SK-N-SH (cell line): ENCODE results near the gene LINC00305. TPM values are rescaled to one million over a fixed set of nuclear protein-coding genes. Genes with fewer than 3 reads are reported as not detected.

Experiments used
- CTCF ChIA-PET: fragments of 300-600, 350-600 bp; formaldehyde crosslinking; extraction: SDS; loops from one replicate; lab custom pipeline; 2021; lab: Yijun Ruan, JAX
- POLR2A ChIA-PET: fragments of 350-600 bp; sonication (Branson Sonifier 250); formaldehyde crosslinking; extraction: SDS; loops from one replicate; lab custom pipeline; 2020; ENCODE audit warnings: antibody characterized with exemption, inconsistent platforms; lab: Yijun Ruan, JAX
- DNase-seq: peaks from one replicate; pipeline ENCODE4 v3.0.0; 2012
- H2AFZ ChIP-seq: fragments of 200-600 bp; sonication (generic); 2 replicates; pipeline ENCODE4 v1.8.1; 2016; ENCODE audit warnings: antibody characterized with exemption, mild to moderate bottlenecking, low read depth
- H3F3A ChIP-seq: fragments of 200-600 bp; sonication (generic); replicated peaks from 2 replicates; pipeline ENCODE3; 2016; ENCODE audit warnings: antibody characterized with exemption, mild to moderate bottlenecking; ENCODE audit not compliant: insufficient read depth
- H3K27ac ChIP-seq, 2 experiments: fragments of 200-500 bp in 1 of 2; fragments of 200-600 bp in 1 of 2; sonication (Bioruptor generic) in 1 of 2; sonication (generic), shearing (Covaris generic) in 1 of 2; 2 replicates each; pipeline versions ENCODE4 v1.5.1 to v1.6.1; 2014 to 2016; ENCODE audit warnings: low read depth in 2 of 2, inconsistent platforms in 1 of 2, low read length in 1 of 2, mild to moderate bottlenecking in 1 of 2, mixed read lengths in 1 of 2
- H3K27me3 ChIP-seq: fragments of 200-600 bp; sonication (generic), shearing (Covaris generic); 2 replicates; pipeline ENCODE4 v1.6.1; 2016; ENCODE audit warnings: mixed run types; ENCODE audit not compliant: insufficient read depth
- H3K36me3 ChIP-seq, 2 experiments: fragments of 200-500 bp in 1 of 2; fragments of 200-600 bp in 1 of 2; sonication (Bioruptor generic) in 1 of 2; sonication (generic) in 1 of 2; replicated peaks in 1 of 2; 2 replicates each; pipeline versions ENCODE3 to v1.5.1; 2014 to 2016; ENCODE audit warnings: low read length in 1 of 2, mild to moderate bottlenecking in 1 of 2; ENCODE audit not compliant: insufficient read depth in 2 of 2, control insufficient read depth in 1 of 2
- H3K4me1 ChIP-seq, 2 experiments: fragments of 200-500 bp in 1 of 2; fragments of 200-600 bp in 1 of 2; sonication (Bioruptor generic) in 1 of 2; sonication (generic), shearing (Covaris generic) in 1 of 2; 2 replicates each; pipeline versions ENCODE4 v1.5.1 to v1.6.1; 2014 to 2016; ENCODE audit warnings: low read depth in 1 of 2, low read length in 1 of 2, mixed run types in 1 of 2; ENCODE audit not compliant: insufficient read depth in 2 of 2, control insufficient read depth in 1 of 2
- H3K4me2 ChIP-seq: fragments of 200-600 bp; sonication (generic), shearing (Covaris generic); 2 replicates; pipeline ENCODE4 v1.6.1; 2017; ENCODE audit warnings: mixed run types
- H3K4me3 ChIP-seq, 2 experiments: fragments of 200-500 bp in 1 of 2; fragments of 200-600 bp in 1 of 2; sonication (Bioruptor generic) in 1 of 2; sonication (generic), shearing (Covaris generic) in 1 of 2; 2 replicates each; pipeline versions ENCODE4 v1.5.1 to v1.8.1; 2014 to 2016; ENCODE audit warnings: low read depth in 2 of 2, inconsistent platforms in 1 of 2, low read length in 1 of 2, mild to moderate bottlenecking in 1 of 2, mixed read lengths in 1 of 2, moderate library complexity in 1 of 2
- H3K79me2 ChIP-seq: fragments of 200-600 bp; sonication (generic); 2 replicates; pipeline ENCODE4 v1.8.1; 2017; ENCODE audit warnings: mild to moderate bottlenecking; ENCODE audit not compliant: insufficient read depth
- H3K9ac ChIP-seq: fragments of 200-600 bp; sonication (generic); 2 replicates; pipeline ENCODE4 v1.6.1; 2017; ENCODE audit warnings: mixed run types
- H3K9me2 ChIP-seq: fragments of 200-600 bp; sonication (generic); 2 replicates; pipeline ENCODE4 v1.6.1; 2017; ENCODE audit warnings: mixed run types
- H3K9me3 ChIP-seq: fragments of 200-600 bp; sonication (generic); 2 replicates; pipeline ENCODE4 v1.6.1; 2017; ENCODE audit warnings: mixed run types, mild to moderate bottlenecking, moderate library complexity
- H4K20me1 ChIP-seq: fragments of 200-600 bp; sonication (generic); 2 replicates; pipeline ENCODE4 v1.6.1; 2017; ENCODE audit warnings: mild to moderate bottlenecking, mixed run types; ENCODE audit not compliant: insufficient read depth
- CHD2 ChIP-seq: fragments of 150-350 bp; IDR thresholded peaks from 2 replicates; pipeline ENCODE4 v1.6.1; 2018; ENCODE audit warnings: low read length; ENCODE audit not compliant: partially characterized antibody
- FOSL2 ChIP-seq: IDR thresholded peaks from 2 replicates; pipeline ENCODE4 v1.4.0; 2012; ENCODE audit warnings: low read depth, mild to moderate bottlenecking, moderate library complexity, borderline replicate concordance
- FOXJ3 ChIP-seq: sonication (generic); formaldehyde crosslinking; IDR thresholded peaks from 2 replicates; pipeline ENCODE4 v1.5.1; 2020; ENCODE audit warnings: mild to moderate bottlenecking, missing genetic modification reagents
- FOXM1 ChIP-seq: IDR thresholded peaks from 2 replicates; pipeline ENCODE4 v1.4.0; 2012; ENCODE audit warnings: low read depth, mild to moderate bottlenecking
- GABPA ChIP-seq: IDR thresholded peaks from 2 replicates; pipeline ENCODE4 v1.4.0; 2012; ENCODE audit warnings: low read depth, mild to moderate bottlenecking
- GATA2 ChIP-seq: sonication (generic); formaldehyde crosslinking; IDR thresholded peaks from 2 replicates; pipeline ENCODE4 v1.5.0; 2020; ENCODE audit warnings: mild to moderate bottlenecking, missing genetic modification reagents
- MEF2A ChIP-seq: IDR thresholded peaks from 2 replicates; pipeline ENCODE4 v1.4.0; 2012; ENCODE audit warnings: low read depth, borderline replicate concordance
- MXI1 ChIP-seq: IDR thresholded peaks from 2 replicates; pipeline ENCODE4 v1.6.1; 2012; ENCODE audit warnings: mild to moderate bottlenecking, low read depth, low read length, improper control_type of control experiment
- NRF1 ChIP-seq: IDR thresholded peaks from 2 replicates; pipeline ENCODE4 v1.6.1; 2012; ENCODE audit warnings: low read depth, mild to moderate bottlenecking, low read length
- RAD21 ChIP-seq: IDR thresholded peaks from 2 replicates; pipeline ENCODE4 v1.6.1; 2012; ENCODE audit warnings: mild to moderate bottlenecking, low read length
- RCOR1 ChIP-seq: fragments of 150-350 bp; IDR thresholded peaks from 2 replicates; pipeline ENCODE4 v1.6.1; 2017; ENCODE audit warnings: antibody characterized with exemption, low read length
- TCF12 ChIP-seq: IDR thresholded peaks from 2 replicates; pipeline ENCODE4 v1.4.0; 2012
- TEAD4 ChIP-seq: IDR thresholded peaks from 2 replicates; pipeline ENCODE4 v1.4.0; 2012; ENCODE audit warnings: mild to moderate bottlenecking, borderline replicate concordance; ENCODE audit not compliant: insufficient read depth
- WGBS: methylation state at CpG from one replicate; pipeline ENCODE4 v1.1.6; 2017; ENCODE audit warnings: low lambda C conversion rate; 5-methylcytosine and 5-hydroxymethylcytosine counted together
- polyA plus RNA-seq, 3 experiments: library from polyadenylated mRNA; depleted of rRNA; stranded (reverse); fragments of >200 nt; gene quantifications; 2 replicates each; pipeline ENCODE4 v1.2.3, GENCODE V29; 2012
- TF ChIP-seq, protein P1 (sequence below): IDR thresholded peaks from 2 replicates; pipeline ENCODE4 v1.4.0; 2012; ENCODE audit warnings: low read depth
- TF ChIP-seq, protein P2 (sequence below): IDR thresholded peaks from 2 replicates; pipeline ENCODE4 v1.6.1; 2012; ENCODE audit warnings: mild to moderate bottlenecking, low read depth, low read length, moderate library complexity
- TF ChIP-seq, protein P3 (sequence below): fragments of 150-350 bp; IDR thresholded peaks from 2 replicates; pipeline ENCODE4 v1.6.1; 2017; ENCODE audit warnings: antibody characterized with exemption, low read length, low read depth, borderline replicate concordance
- TF ChIP-seq, protein P4 (sequence below): IDR thresholded peaks from 2 replicates; pipeline ENCODE4 v1.4.0; 2012; ENCODE audit warnings: low read depth, borderline replicate concordance
- TF ChIP-seq, protein P5 (sequence below): IDR thresholded peaks from 2 replicates; pipeline ENCODE4 v1.4.0; 2012; ENCODE audit warnings: low read depth, borderline replicate concordance
- TF ChIP-seq, protein P6 (sequence below): fragments of 150-350 bp; IDR thresholded peaks from 2 replicates; pipeline ENCODE4 v1.6.1; 2016; ENCODE audit warnings: mild to moderate bottlenecking, low read depth, low read length

LINC00305 gene
- polyA plus RNA-seq, 1 of the 3 experiments (the other 2 are of a cell fraction), result not detected

DNA sequence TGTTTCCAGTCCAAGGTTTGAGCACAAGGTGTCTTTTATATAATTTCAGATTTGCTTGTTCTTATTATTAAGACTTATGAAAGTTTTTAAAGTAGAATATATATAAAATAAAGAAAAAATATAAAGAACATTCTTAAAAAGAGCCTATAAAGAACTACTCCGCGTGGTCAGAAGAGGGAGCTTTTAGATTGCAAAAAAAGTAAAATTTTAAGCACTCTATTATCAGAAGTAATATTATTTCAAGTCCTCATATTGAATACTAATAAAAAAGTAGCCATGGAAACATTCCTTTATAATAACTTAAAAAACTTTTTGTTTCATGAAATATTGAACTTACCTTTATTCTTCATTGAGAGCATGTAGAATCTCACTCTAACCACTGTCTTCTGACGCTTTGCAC is 51.4 kb downstream of the LINC00305 start:
- no peaks in the 10 kb centered on the region for H3K4me1 ChIP-seq
- POLR2A ChIA-PET, result no interaction called here
- 51% methylated on average over 3 of the region's 3 CpGs for WGBS
- H3K4me3 ChIP-seq, result no peak overlapping the region
- no peak overlapping the region for H3K4me2 ChIP-seq
- no peaks in the 10 kb centered on the region for H4K20me1 ChIP-seq
- H3K9me2 ChIP-seq, result no peaks in the 10 kb centered on the region
- no peaks in the 10 kb centered on the region for H3K79me2 ChIP-seq
- no peak for DNase-seq
- H3K9me3 ChIP-seq, result no peaks in the 10 kb centered on the region
- no peak overlapping the region for H3K27ac ChIP-seq
- no peaks in the 10 kb centered on the region for H3K36me3 ChIP-seq
- CTCF ChIA-PET, result interaction anchor here (0.6 to 1.4 kb wide), 4 partner anchors 10 to 256 kb away, joined by 3 to 5 read pairs (median 4); no protein-coding TSS in a partner anchor
- no peak overlapping the region for H3K9ac ChIP-seq
- H3F3A ChIP-seq, result no peaks in the 10 kb centered on the region
- TF ChIP-seq NRF1 (no peak), RAD21 (peak; percentile 63)
- H2AFZ ChIP-seq, result no peak overlapping the region
- no peaks in the 10 kb centered on the region for H3K27me3 ChIP-seq

DNA sequence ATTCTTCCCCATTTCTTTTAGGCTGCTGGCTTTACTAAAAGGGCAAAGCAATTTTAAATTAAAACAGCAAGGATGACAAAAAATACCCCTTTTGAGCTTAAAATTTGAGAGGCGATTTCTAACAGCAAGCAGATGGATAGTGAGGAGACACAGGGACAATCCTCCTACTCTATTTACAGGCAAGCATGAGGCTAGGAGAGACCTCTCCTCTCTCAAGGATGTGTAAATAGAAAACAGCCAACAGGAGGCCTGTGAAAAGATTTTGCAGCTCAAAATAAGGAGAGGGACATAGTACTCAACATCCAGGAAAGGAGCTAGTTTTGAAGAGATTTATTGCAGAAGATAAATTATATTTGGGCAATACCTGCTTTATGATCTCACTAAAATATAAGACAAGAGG is 53.8 kb downstream of the LINC00305 start:
- H3K27me3 ChIP-seq, result no peaks in the 10 kb centered on the region
- no peak overlapping the region for H3K4me3 ChIP-seq
- no peaks in the 10 kb centered on the region for H3F3A ChIP-seq
- H2AFZ ChIP-seq, result no peak overlapping the region
- no peak for TF ChIP-seq TEAD4
- TF ChIP-seq, protein P1, sequence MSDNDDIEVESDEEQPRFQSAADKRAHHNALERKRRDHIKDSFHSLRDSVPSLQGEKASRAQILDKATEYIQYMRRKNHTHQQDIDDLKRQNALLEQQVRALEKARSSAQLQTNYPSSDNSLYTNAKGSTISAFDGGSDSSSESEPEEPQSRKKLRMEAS, result no peak
- TF ChIP-seq, protein P2, sequence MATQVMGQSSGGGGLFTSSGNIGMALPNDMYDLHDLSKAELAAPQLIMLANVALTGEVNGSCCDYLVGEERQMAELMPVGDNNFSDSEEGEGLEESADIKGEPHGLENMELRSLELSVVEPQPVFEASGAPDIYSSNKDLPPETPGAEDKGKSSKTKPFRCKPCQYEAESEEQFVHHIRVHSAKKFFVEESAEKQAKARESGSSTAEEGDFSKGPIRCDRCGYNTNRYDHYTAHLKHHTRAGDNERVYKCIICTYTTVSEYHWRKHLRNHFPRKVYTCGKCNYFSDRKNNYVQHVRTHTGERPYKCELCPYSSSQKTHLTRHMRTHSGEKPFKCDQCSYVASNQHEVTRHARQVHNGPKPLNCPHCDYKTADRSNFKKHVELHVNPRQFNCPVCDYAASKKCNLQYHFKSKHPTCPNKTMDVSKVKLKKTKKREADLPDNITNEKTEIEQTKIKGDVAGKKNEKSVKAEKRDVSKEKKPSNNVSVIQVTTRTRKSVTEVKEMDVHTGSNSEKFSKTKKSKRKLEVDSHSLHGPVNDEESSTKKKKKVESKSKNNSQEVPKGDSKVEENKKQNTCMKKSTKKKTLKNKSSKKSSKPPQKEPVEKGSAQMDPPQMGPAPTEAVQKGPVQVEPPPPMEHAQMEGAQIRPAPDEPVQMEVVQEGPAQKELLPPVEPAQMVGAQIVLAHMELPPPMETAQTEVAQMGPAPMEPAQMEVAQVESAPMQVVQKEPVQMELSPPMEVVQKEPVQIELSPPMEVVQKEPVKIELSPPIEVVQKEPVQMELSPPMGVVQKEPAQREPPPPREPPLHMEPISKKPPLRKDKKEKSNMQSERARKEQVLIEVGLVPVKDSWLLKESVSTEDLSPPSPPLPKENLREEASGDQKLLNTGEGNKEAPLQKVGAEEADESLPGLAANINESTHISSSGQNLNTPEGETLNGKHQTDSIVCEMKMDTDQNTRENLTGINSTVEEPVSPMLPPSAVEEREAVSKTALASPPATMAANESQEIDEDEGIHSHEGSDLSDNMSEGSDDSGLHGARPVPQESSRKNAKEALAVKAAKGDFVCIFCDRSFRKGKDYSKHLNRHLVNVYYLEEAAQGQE, result no peak
- TF ChIP-seq, protein P3, sequence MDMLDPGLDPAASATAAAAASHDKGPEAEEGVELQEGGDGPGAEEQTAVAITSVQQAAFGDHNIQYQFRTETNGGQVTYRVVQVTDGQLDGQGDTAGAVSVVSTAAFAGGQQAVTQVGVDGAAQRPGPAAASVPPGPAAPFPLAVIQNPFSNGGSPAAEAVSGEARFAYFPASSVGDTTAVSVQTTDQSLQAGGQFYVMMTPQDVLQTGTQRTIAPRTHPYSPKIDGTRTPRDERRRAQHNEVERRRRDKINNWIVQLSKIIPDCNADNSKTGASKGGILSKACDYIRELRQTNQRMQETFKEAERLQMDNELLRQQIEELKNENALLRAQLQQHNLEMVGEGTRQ, result no peak
- TF ChIP-seq CHD2, result no peak
- TF ChIP-seq, protein P4, sequence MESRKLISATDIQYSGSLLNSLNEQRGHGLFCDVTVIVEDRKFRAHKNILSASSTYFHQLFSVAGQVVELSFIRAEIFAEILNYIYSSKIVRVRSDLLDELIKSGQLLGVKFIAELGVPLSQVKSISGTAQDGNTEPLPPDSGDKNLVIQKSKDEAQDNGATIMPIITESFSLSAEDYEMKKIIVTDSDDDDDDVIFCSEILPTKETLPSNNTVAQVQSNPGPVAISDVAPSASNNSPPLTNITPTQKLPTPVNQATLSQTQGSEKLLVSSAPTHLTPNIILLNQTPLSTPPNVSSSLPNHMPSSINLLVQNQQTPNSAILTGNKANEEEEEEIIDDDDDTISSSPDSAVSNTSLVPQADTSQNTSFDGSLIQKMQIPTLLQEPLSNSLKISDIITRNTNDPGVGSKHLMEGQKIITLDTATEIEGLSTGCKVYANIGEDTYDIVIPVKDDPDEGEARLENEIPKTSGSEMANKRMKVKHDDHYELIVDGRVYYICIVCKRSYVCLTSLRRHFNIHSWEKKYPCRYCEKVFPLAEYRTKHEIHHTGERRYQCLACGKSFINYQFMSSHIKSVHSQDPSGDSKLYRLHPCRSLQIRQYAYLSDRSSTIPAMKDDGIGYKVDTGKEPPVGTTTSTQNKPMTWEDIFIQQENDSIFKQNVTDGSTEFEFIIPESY, result no peak
- TF ChIP-seq RCOR1, result no peak
- no peak for TF ChIP-seq TCF12
- no peak for TF ChIP-seq MEF2A
- TF ChIP-seq, protein P5, sequence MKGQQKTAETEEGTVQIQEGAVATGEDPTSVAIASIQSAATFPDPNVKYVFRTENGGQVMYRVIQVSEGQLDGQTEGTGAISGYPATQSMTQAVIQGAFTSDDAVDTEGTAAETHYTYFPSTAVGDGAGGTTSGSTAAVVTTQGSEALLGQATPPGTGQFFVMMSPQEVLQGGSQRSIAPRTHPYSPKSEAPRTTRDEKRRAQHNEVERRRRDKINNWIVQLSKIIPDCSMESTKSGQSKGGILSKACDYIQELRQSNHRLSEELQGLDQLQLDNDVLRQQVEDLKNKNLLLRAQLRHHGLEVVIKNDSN, result no peak
- no peak for TF ChIP-seq MXI1
- TF ChIP-seq, protein P6, sequence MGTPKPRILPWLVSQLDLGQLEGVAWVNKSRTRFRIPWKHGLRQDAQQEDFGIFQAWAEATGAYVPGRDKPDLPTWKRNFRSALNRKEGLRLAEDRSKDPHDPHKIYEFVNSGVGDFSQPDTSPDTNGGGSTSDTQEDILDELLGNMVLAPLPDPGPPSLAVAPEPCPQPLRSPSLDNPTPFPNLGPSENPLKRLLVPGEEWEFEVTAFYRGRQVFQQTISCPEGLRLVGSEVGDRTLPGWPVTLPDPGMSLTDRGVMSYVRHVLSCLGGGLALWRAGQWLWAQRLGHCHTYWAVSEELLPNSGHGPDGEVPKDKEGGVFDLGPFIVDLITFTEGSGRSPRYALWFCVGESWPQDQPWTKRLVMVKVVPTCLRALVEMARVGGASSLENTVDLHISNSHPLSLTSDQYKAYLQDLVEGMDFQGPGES, result no peak
- TF ChIP-seq GABPA, result no peak
- TF ChIP-seq FOXM1, result no peak
- TF ChIP-seq GATA2 (CRISPR knock-in tag), result no peak
- TF ChIP-seq RAD21, result no peak
- TF ChIP-seq FOSL2, result no peak
- TF ChIP-seq FOXJ3 (CRISPR knock-in tag), result no peak
- H3K79me2 ChIP-seq, result no peaks in the 10 kb centered on the region
- 42% methylated on average over 1 of the region's 1 CpG for WGBS
- DNase-seq, result no peak
- no peak overlapping the region for H3K27ac ChIP-seq
- no peaks in the 10 kb centered on the region for H4K20me1 ChIP-seq
- ChIA-PET POLR2A (no interaction called here), CTCF (interaction anchor here (0.7 to 1.1 kb wide), 3 partner anchors 11 to 326 kb away, joined by 3 to 4 read pairs (median 3); no protein-coding TSS in a partner anchor)
- no peak overlapping the region for H3K4me2 ChIP-seq
- no peaks in the 10 kb centered on the region for H3K4me1 ChIP-seq
- H3K9me3 ChIP-seq, result no peaks in the 10 kb centered on the region
- no peak overlapping the region for H3K9ac ChIP-seq
- H3K9me2 ChIP-seq, result no peaks in the 10 kb centered on the region
- no peaks in the 10 kb centered on the region for H3K36me3 ChIP-seq
